GM21717 (cell line): ENCODE data around the gene MRPL9.
"Not testable (repeated sequence)": the region's sequence is repeated elsewhere in the genome, so short reads cannot be mapped to it uniquely, and the experiment has no call there.

Experiments
- ATAC-seq: cut with Tn5 transposase; IDR thresholded peaks from one replicate; pipeline ENCODE4 v1.9.1; 2021; ENCODE audit warnings: mild to moderate bottlenecking, moderate library complexity; ENCODE audit not compliant: unreplicated experiment

Gene MRPL9

DNA sequence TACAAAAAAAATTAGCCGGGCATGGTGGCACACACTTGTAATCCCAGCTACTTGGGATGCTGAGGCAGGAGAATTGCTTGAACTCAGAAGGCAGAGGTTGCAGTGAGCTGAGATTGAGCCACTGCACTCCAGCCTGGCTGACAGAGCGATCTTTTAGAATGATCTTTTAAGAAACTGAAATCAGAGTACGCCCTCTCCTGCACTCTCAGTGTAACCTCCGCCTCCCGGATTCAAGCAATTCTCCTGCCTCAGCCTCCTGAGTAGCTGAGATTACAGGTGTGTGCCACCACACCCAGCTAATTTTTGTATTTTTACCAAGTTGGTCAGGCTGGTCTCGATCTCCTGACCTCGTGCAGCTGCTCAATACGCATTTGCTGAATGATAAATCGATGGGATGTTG is 29.3 kb downstream of the MRPL9 start:
- not testable (repeated sequence) for ATAC-seq

DNA sequence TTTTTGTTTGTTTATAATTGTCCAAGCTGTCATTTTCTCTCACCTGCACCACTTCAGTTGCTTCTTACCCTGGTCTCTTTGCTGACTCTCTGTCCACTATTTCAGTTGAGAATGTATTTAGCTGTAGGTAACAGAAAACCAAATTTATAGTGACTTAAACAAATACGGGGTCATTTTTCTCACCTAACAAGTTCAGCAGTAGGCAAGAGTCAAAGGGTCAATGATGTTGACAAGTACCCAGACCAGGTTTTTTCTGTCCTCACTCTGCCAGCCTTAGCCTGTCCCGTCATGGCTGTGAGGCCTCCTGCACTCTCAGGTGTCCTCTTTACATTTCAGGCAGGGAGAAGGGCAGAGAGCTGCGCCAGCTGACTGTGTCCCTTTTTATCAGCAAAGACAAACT is 30.2 kb downstream of the MRPL9 start:
- ATAC-seq: no peak

DNA sequence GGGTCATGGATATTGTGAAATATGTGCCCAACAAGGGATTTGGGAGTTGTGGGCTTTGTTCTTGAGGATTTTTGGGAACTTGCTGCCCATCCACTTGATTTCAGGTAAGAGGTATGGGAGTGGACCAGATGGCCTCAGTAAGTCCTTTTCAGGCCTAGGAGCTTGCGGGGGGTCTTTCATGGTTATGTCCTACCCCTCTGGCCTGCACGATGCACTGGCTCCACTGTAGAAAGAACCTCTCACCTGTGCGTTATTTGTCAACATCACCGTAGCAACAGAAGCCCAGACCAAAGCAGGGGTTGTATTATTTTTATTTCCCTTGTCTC is 33.4 kb downstream of the MRPL9 start:
- no peak for ATAC-seq

DNA sequence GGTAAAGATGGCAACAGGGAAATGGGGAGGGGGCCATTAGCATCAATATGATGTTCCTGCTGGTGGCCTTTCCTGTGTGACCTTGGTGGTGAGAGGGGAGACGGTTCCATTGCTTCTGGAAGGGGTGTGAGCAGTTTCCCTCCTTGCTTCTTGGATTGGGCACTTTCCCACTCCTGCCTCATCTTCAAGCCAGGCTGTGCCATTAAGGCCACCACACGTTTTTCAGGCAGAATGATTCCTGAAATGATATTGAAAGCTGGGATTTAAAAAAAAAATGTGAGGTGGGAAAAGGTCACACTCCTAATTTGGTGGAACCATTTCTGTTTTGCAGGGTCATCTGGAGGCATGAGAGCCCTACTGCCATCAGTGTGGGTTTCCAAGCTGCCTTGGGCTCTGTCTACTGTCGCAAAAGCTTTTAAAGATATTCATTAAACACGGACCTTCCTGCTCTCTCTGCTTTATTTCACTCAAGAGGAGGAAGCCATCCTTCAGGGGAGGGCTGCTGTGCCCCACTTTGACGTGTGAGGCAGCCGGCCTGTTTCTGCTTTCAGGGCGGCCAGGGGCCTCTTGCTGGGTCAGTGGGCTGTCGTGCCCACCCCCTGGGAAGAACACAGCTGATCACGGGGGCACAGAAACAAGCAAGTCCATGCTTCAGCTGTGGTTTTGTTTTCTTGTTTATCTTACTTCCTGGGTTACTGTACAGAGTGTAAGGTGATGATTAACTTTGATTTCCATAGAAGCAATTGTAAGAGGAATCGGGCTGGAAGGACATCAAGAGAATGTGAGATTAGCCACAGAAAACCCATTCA is 33.9 kb downstream of the MRPL9 start:
- ATAC-seq: no peak

DNA sequence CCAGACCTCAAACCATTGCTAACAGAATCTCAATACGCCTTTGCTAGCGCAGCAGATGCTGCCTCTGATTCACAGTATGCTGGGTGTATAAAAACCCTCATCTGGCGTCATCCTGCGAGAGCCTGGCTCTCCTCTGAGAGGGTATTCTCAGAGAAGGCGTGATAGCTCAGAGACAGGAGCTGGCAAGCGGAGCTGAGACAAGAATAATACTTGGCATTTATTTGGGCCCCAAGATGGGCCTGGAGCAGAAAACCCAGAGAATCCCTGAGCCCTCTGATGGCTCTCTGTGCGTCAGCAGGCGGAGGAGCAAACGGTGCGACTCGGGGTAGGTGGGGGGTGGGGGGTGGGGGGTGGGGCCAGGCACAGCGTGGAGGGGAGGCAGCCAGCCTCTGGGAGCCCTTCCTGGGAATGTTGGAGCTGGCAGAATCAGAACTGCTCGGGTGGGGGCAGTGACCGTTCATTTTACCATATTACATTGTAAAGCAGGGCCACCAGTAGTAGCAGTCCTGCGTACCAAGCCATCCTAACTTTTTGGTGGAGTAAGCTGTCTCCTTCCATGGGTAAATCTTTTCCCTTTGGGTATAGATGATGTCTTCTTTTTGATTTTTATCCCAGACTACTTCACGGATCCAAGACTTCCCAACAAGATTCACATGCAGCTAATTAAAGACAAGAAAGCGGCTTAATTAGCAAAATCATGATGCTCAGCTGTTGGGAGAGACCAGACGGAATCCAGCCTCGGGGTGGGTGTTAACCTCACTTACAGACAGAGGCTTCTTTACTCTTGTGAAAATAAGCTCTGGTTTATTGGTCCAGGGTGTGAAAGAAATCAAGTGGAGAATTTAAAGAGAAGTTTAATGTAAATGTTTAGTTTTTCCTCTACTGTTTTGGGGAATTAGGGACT is 34.9 kb downstream of the MRPL9 start:
- ATAC-seq: no peak

DNA sequence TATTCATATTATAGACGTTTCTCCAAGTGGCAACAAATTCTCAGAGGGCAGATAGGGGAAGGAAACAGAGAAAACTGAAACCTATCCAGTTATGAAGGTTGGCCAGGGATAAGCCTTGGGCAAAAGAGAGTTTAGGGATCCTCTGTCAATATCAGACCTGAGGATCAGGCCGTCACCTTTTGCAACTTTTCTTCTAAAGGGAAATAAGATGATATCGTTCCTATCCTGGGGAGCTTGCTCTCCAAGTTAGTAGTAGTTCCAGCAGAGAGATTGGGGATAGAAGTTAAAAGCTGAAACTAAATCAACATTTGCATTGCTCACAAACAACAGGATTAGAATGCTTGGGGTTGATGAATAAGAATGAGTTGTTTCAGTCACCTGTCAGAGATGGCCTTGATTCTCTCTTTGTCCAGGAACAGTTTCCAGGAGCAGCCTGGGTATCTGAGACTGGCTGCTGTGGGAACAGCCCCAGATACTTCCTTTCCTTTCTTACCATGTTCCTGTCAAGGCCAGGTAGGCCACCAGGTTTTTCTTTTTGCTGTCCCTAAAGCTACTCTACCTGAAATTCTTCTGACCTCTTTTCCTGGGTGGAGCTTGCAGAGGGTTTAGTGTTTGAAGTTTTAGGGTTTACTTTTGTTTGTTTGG is 39.4 kb downstream of the MRPL9 start:
- no peak for ATAC-seq

DNA sequence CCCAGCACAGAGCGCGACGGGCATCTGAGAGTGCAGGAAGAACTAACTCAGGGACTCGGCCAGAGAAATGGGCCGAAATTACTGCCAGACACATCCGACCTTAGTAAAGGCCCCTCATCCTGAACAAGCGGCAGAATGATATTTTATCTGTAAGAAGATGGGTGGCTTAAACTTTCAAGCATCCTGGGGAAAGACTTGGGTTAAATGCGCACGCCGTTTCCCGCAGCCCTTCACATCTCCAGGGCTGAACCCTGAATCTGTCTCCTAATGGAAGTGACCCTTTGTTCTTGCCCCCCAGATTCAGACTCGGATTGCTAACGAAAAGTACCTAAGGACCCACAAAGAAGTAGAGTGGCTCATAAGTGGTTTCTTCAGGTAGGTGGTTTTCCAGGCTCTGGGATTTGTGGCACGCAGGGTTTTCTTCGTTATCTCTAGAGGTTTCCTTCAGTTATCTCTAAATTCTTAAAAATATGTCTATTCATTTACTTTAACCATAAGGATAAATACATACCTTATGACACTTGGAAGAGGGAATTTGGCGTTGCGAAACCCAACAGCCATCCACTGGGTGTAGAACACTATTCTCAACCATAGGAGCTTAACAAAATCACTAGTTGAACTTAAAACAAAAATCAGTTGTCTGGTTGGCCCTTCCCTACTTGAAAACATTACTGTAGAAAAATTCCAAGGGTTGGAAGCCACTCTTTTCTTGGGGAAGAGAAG is 41.3 kb downstream of the MRPL9 start:
- no peak for ATAC-seq

DNA sequence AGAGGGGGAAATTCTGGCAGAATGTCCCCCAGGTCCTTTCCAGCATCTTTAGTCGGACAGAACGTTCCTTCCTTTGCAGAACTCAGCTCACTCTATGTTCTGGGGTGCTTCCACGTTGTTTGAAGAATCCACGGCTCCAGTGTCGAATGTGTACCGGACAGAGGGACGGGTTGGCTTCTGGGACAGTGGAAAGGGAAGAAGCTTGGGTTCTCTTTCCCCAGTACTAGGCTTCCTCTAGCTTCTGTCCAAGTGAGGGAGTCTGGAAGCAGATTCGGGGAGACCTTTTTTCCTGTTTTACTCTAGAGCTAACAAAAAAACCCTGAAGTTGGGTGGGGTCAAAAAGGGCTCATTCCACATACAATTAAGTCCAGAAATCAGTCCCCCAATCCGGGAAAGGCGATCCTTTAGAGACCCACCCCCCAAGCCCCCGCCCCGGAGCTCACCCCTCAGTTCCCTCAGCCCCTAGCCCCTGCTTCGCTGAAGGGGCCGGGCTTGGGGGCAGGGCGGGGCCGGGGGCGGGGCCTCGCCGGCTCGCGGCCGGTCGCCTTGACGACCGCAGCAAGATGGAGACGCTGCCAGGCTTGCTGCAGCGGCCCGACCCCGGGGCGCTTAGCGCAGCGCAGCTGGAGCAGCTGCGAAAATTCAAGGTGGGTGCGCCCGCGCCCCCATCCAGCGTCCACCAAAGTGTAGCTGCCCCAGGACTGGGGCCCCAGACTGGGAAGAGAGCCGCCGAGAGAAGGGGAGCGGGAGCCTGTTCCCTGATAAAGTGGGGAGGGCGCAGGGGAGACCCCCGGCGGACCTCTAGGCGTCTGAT is 42.1 kb downstream of the MRPL9 start, which contains the start of gene RIIAD1:
RIIAD1 (plus strand) TSS at position 549 of the 814 bp plus-strand sequence; CDS start at position 564, 15 bp downstream.
- ATAC-seq: peak; percentile 41

DNA sequence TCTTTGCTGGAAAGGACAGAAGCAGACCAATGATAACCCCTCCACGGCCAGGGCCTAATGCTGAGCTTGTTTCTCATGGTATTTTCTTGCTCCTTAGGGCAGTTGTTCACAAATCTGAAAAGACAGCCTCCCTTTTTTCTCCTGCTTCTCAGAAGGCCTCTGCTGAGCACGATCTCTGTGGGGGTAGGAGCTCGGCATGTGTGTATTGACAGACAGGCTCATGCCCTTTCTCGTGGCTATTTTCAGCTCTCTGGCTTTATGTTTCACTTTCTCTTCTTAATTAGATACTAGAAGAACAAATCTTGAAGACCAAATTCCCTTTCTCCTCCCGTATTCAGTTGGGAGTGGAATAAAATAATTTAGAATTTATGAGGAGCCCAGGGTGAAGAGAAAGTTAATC is 42.7 kb downstream of the MRPL9 start:
- ATAC-seq: peak; percentile 50

DNA sequence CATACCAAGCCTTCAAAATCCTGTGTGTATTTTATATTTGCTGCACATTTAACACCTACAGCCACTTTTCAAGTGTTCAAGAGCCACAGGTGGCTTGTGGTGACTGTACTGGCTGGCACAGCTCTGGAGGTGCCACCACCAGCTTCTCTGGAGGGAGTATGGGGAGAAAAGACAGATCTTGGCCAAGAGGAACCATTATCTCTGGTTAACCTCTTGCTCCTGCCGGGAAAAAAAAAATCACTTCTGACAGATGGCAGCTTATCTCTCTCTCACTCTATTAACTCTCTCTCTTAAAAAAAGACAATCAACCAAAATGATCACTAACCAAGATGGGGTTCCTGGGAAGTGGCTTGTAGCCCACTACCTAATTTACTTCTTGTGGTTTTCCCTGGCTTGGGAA is 43.2 kb downstream of the MRPL9 start:
- ATAC-seq: no peak

DNA sequence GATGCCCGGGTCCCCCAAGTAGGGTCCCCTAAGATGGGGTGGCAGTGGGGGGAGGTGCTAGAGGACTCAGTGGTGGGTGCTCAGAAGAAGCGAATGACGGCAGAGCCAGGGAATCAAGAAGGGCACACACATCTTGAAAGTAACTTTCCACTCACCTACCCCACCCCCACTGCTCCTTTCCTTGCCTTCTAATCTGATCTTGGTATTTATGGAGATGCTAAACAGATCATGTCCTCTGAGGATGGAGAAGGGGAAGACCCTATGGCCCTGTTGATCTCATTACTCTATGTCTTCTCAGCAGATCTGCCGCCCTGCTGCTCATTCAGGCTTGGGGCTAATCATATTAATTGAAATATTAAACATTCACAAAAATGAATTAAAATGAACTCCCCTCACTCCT is 44.6 kb downstream of the MRPL9 start:
- ATAC-seq: no peak

DNA sequence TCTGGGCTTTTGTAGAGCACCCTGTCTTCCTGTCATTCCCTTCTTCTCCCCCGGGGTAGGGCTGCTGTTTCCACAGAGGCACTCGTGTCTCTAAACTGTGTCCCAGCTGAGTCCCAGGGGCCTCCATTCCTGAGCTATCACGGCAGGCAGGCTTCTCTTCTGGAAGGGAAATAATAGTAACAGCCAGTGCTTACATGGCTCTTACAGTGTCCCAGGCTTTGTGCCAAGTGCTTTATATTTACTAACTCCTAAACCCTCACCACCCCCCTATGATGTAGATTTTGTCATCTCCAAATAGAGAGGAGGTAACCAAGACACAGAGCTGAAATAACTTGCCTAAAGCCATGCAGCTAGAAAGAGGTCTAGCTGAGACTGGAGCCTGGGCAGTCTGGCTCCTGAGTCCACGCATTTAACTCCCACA is 45.3 kb downstream of the MRPL9 start:
- ATAC-seq: no peak

DNA sequence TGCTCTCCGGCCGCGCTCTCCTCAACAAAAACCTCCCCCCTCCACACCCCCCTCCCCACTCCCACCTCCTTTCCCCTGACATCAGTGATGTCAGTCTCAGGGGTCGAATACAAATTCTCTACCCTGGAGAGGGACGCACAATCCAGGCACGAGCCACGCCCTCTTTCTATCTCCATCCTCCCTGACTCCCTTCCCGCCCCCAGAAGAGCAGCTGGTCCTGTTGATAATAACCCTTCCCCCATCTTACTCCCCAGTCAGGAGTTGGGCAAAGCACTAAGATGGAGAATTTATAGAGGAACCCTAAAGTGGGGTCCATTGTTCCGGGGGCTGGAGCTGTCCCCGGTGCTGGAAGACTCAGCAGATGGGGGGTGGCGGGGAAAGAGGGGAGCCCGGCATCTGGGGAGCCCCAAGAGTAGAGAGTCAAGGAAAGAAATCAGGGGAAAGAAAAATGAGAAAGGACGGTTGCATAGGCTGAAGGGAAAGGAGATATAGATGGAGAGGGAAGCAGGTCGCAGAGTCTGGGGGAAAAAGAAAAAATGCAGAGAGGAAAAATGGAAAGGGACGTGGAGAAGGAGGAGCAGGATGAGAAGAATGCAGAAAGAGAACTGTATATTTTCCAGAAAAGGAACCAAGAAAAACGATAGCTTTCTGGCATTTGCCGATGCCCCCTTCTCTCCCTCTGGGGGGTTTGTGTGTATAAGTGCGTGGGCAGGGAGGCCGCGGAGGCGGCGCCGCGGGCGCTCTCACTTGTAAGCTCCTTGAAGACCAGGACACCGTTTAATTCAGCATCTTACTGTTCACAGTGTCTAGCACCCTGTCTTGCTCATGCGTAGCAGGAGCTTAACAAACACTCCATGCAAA is 46.3 kb downstream of the MRPL9 start, which contains the start of gene CELF3:
CELF3 (minus strand) TSS at position 33 of the 861 bp plus-strand sequence. CDS start 783 bp downstream, outside the sequence.
- no peak for ATAC-seq

DNA sequence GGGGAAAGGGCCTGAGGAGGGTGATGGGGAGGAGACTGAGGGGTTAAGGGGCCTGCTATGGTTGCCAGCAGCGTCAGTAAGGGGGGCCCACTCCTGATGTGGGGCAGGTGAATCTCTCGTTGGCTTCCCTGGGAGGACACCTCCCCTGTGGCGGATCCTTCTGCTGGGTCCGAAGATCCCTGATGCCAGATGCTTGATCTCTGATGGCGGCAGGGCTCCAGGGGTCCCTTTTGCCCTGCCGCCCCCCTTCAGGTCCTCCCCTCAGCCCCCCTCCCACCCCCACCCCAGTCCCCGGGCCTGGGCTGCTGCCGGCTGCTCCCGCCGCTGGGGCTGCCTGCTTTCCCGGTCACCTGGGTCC is 46.9 kb downstream of the MRPL9 start:
- ATAC-seq: no peak

DNA sequence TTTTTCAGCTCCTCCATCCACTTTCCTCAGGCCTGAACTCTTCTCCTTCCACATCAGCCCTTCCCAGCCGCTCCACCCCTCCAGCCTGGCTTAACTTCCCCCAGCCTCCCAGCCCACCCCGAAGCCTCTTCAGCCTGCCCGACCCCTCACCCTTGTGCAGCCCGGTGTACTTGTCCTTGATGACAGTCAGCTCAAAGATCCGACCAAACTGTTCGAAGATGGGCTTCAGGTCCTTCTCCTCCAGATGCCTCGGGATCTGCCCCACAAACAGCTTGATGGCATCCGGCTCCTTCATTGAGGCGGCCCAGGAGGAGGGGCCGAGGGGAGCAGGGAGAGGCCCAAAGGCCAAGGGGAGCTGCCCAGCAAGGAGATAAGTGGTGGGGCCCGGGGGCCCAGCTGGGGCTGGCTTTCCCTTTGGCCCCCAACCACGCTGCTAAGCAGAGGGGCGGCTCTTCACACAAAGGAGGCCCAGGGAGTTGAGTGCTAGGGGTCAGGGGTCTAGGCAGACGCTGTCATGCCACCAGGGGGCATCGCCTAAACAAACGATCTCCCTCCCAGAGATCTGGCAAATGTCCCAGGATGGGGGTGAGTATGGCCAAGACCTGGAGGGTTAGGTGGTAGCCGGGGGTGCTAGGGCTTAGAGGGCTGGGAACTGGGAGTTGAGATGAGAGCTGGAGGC is 47.4 kb downstream of the MRPL9 start:
- no peak for ATAC-seq

DNA sequence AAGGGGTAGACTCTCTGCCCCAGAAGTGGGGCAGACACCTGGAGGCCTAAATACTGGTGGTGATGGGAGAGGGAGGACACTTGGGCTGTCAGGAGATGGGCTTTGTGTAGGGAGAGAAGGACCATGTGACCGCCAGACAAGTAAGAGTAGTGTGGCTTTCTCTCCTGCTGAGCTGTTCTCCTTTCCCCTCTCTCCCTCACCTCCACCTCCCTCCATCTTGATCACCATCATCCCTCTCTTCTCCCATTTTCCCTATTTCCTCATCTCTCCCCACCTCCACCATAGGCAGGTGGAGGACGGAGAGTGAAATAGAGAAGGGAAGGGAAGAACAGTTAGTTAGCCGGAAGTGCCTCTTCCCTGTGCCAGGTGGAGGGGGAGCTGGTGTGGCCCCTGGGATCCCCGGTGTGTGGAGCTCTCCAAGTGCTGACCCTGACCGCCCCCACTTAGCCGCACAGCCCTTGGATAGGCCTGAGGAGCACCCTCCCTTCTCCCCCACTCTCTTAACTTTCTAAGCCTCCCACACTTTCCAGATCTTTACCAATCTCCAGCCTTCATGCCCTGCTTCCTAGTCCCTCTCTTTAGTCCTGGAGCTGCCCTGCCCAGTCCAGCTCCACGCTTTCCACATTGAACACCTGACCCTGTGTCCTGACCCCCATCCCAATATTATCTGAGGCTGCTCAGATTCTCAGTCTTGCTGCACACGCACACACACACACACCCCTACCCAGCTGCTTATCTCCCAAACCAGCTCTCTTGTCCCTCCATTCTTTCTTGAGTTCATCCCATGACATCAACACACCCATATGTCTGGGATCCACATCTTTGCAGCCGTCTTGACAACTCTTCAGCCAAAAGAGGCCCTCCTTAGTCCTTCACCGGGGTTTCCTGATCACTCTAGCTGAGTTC is 48.2 kb downstream of the MRPL9 start:
- no peak for ATAC-seq

DNA sequence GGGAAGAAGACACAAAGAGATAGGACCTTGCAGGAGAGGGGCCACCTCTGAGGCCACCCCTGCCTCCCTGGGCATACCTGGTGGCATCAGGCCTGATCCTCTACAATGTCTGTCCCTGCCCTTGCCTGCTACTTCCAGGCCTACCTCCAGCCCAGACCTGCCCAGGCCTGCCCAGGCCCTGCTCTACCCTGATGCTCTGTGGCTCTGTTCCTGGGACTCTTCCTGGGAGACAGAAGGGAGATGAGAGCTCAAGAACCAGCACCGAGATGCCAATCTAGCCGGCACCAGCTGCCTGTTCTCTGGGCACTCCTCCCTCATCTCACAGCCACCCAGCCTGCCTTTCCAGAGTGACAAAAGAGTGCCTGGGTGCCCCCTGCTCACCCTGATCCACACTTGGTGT is 49.4 kb downstream of the MRPL9 start:
- no peak for ATAC-seq
